ENCODE results near the gene CLMN. TPM values are rescaled to one million over a fixed set of nuclear protein-coding genes. Genes with fewer than 3 reads are reported as not detected.

The CLMN gene
- total RNA-seq, 5 donors from 2014 or later (not counting 1 experiment from before 2014, with no cell fraction given) = 0.68 to 2.2 (median 0.99) TPM

Other genes with a start within 250 kb of the CLMN start
- gene DICER1, start 162.4 kb downstream of the CLMN start, total RNA-seq = 10 to 100 TPM; 40.1 to 62.8 (median 57.8) TPM
- gene SYNE3, start 196.7 kb upstream of the CLMN start, total RNA-seq = 10 to 100 TPM; 55.6 to 92.3 (median 77.8) TPM
- gene GLRX5, start 215.1 kb upstream of the CLMN start, total RNA-seq = 10 to 100 TPM; 15.4 to 24.2 (median 16.0) TPM

All from T-cell (primary cell).